Lower lobe of right lung (tissue), 2 donors: Measurements from ENCODE around the gene KISS1. TPM values are rescaled to one million over a fixed set of nuclear protein-coding genes. Genes with fewer than 3 reads are reported as not detected.

Experiments
- ATAC-seq, 2 donors: fragments of 200-7000 bp; cut with Tn5 transposase; one replicate each; pipeline ENCODE4 v1.9.1; 2020 to 2022; ENCODE audit warnings: mild to moderate bottlenecking in 2 of 2, moderate library complexity in 2 of 2
- DNase-seq: peaks from one replicate; pipeline ENCODE4 v3.0.0-alpha.2; 2020
- H3K27ac ChIP-seq: fragments of 200-600 bp; one replicate; pipeline ENCODE4 v1.8.0; 2022
- H3K27me3 ChIP-seq: fragments of 200-600 bp; one replicate; pipeline ENCODE4 v1.8.0; 2022; ENCODE audit warnings: low read depth
- H3K36me3 ChIP-seq: fragments of 200-600 bp; one replicate; pipeline ENCODE4 v1.8.0; 2022; ENCODE audit warnings: mild to moderate bottlenecking
- H3K4me1 ChIP-seq: fragments of 200-600 bp; one replicate; pipeline ENCODE4 v1.8.0; 2022
- H3K4me3 ChIP-seq: fragments of 200-600 bp; one replicate; pipeline ENCODE4 v1.8.0; 2022; ENCODE audit warnings: mild to moderate bottlenecking
- H3K9me3 ChIP-seq: fragments of 200-600 bp; one replicate; pipeline ENCODE4 v1.8.0; 2022
- CTCF ChIP-seq: fragments of 200-600 bp; IDR thresholded peaks from one replicate; pipeline ENCODE4 v1.8.0; 2022; ENCODE audit warnings: antibody characterized with exemption, mild to moderate bottlenecking
- intact Hi-C: fragments of 100-400 bp; cut with DNase I; formaldehyde crosslinking; loops from one replicate; pipeline ENCODE4 v1.11.0; 2022
- total RNA-seq: library from RNA; stranded (reverse); fragmentation: NEBNext Ultra II Directional; extraction: Animal tissue kit (Norgen Biotek cat#: 25700); gene quantifications from one replicate; pipeline ENCODE4 v1.2.1, GENCODE V29; 2021
- donor health status: DM: no; HTN: yes; CAD: no; lungs with severe emphysema.

The KISS1 gene
- total RNA-seq, 1 donor from 2014 or later, result not detected

- intact Hi-C loops, result no loop called here
- DNase-seq (no peak), ATAC-seq (no peak)
These were observed 19.2 kb downstream of the KISS1 start for GRCh38 chr1:204177133-204177532.

GRCh38 chr1:204176049-204176448 is 20.2 kb downstream of the KISS1 start:
- TF ChIP-seq CTCF, result no peak
- no peak for ATAC-seq
- peaks cover 8% of the 10 kb centered on the region for H3K27me3 ChIP-seq
- no peaks in the 10 kb centered on the region for H3K36me3 ChIP-seq
- intact Hi-C loops, result no loop called here
- no peaks in the 10 kb centered on the region for H3K4me1 ChIP-seq
- H3K9me3 ChIP-seq, result no peaks in the 10 kb centered on the region
- no peak overlapping the region for H3K4me3 ChIP-seq
- peak; percentile 1 for DNase-seq
- H3K27ac ChIP-seq, result no peak overlapping the region

More at GRCh38 chr1:204177133-204177532, 19.2 kb downstream of the KISS1 start:
- no peak for TF ChIP-seq CTCF
- no peaks in the 10 kb centered on the region for H3K9me3 ChIP-seq
- H3K27me3 ChIP-seq, result peaks cover 8% of the 10 kb centered on the region
- no peak overlapping the region for H3K4me3 ChIP-seq
- H3K36me3 ChIP-seq, result no peaks in the 10 kb centered on the region
- no peaks in the 10 kb centered on the region for H3K4me1 ChIP-seq
- H3K27ac ChIP-seq, result no peak overlapping the region

- Histone ChIP-seq H3K27me3 (peaks cover 8% of the 10 kb centered on the region), H3K4me3 (no peak overlapping the region), H3K27ac (no peak overlapping the region), H3K36me3 (no peaks in the 10 kb centered on the region), H3K4me1 (no peaks in the 10 kb centered on the region), H3K9me3 (peaks cover 4% of the 10 kb centered on the region)
- no peak for DNase-seq
- TF ChIP-seq CTCF, result no peak
- intact Hi-C loops, result no loop called here
- no peak for ATAC-seq
These were observed 21.3 kb downstream of the KISS1 start for GRCh38 chr1:204174958-204175357.

- Histone ChIP-seq H3K4me3 (no peak overlapping the region), H3K27me3 (peaks cover 4% of the 10 kb centered on the region), H3K9me3 (peaks cover 14% of the 10 kb centered on the region), H3K4me1 (no peaks in the 10 kb centered on the region), H3K36me3 (no peaks in the 10 kb centered on the region), H3K27ac (no peak overlapping the region)
- TF ChIP-seq CTCF, result no peak
- intact Hi-C loops, result no loop called here
- ATAC-seq, result no peak
- DNase-seq, result no peak
These were observed 23.8 kb downstream of the KISS1 start for GRCh38 chr1:204172404-204173029.

GRCh38 chr1:204171751-204172178 is 24.5 kb downstream of the KISS1 start:
- Histone ChIP-seq H3K4me1 (no peaks in the 10 kb centered on the region), H3K27ac (no peak overlapping the region), H3K9me3 (peaks cover 14% of the 10 kb centered on the region), H3K4me3 (no peak overlapping the region), H3K27me3 (peaks cover 4% of the 10 kb centered on the region), H3K36me3 (no peaks in the 10 kb centered on the region)
- ATAC-seq, result peak; percentile 46 to 59
- intact Hi-C loops, result no loop called here
- no peak for DNase-seq
- TF ChIP-seq CTCF, result no peak
